Anterior cingulate cortex (tissue), 58 donors: ENCODE measurements around the gene CPZ.
"Not testable (repeated sequence)": the region's sequence is repeated elsewhere in the genome, so short reads cannot be mapped to it uniquely, and the experiment has no call there.

Source experiments
- DNase-seq, 58 donors: peaks; one replicate each; lab custom pipeline; 2025; lab: John Stamatoyannopoulos, UW

CPZ gene

GRCh38 chr4:8607603-8608481 is 15.3 kb downstream of the CPZ start:
- peak in 11 of 58 donors; percentile 6 to 36 (median 17) for DNase-seq

GRCh38 chr4:8608714-8609391 is 16.3 kb downstream of the CPZ start:
- no peak for DNase-seq

- no peak for DNase-seq
Measured at GRCh38 chr4:8609406-8609805, 16.8 kb downstream of the CPZ start.

- no peak for DNase-seq
Measured at GRCh38 chr4:8609824-8610350, 17.3 kb downstream of the CPZ start.

DNA sequence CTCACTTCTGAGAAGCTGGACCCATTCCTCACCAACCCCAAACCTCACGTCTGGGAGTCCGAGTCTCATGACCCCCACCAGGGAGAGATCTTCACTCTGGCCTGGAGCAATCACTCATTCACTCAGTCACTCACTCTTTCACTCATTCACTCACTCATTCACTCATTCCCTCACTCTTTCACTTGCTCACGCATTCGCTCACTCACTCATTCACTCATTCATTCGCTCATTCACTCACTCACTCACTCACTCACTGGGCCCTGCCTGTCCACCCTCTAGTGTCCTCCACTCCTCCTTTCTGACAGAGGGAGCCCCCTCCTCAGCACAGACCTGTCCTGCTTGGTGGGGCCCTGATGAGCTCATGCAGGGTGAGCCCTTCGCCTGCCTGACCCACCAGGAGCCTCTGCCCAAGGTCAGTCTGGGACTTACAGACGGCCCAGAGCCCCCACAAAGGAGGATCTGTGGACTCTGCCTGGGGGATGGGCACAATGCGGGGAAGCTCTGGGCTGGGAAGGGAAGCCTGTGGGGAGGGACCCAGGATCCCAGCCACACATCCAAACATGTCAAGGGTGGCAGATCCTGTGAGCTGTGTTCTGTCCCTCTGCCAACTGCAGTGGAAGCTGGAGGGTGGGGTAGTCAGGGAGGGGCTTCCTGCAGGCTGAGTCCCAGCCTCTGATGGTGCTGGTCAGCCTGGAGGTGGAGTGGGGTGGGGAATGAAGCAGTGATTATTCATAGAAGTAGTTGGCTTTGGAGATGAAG is 18.5 kb downstream of the CPZ start:
- no peak for DNase-seq

DNA sequence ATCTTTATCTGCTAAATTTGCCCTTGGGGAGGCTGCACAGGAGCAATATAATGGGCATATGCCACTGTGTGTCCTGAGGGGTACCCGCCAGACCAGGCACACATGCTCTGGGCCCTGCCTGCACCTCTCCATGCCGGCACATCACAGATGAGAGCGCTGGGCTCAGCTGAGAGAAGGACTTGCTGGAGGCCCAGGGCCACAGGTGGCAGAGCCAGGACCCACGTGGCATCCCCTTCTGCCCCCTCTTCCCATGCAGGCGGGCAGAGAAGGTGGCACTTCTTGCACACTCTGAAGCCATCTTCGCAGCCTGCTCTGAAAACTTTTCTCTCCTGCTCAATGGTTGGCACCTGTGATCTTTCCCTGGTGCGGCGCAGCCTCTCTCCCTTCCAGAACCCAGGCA is 20.1 kb downstream of the CPZ start:
- no peak for DNase-seq

DNA sequence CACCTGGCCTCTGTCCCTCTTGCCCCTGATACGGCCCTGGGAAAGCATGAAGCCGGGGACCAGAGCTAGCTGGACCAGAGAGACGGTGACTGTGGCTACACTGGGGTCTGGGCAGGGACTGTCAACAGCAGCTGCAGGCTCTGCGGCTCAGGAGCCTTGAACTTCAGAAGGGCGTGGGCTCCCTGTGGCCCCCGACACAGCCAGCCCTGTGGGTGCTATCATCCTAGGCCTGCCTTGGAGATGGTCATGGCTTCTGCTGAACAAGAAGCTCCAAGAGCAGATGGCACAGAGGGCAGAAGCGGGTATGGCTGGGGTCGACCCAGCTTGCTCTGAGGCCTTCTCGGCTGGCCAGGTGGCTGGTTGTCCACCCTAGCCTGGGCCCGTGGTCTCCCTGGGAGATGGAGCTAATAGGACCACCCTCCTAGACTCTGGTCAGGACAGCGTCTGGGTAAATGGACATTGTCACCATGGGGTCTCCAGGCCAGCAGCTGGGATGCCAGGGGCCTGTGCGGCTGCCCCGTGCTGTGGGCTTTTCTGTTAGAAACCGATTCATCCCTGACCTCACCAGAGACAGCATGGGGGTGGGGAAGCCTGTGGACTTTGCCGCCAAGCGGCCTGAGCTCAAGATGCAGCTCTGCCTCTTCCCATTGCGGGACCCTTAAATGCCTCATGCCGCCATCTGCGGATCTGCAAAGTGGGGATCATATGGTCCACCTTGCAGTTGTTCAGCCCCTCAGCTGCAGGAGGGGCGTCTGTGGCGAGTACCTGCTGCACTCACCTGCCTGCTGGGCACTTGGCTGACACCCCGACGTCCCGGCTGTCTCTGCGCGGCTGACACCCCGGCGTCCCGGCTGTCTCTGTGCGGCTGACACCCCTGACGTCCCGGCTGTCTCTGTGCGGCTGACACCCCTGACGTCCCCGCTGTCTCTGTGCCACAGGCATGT is 21.1 kb downstream of the CPZ start:
- no peak for DNase-seq

DNA sequence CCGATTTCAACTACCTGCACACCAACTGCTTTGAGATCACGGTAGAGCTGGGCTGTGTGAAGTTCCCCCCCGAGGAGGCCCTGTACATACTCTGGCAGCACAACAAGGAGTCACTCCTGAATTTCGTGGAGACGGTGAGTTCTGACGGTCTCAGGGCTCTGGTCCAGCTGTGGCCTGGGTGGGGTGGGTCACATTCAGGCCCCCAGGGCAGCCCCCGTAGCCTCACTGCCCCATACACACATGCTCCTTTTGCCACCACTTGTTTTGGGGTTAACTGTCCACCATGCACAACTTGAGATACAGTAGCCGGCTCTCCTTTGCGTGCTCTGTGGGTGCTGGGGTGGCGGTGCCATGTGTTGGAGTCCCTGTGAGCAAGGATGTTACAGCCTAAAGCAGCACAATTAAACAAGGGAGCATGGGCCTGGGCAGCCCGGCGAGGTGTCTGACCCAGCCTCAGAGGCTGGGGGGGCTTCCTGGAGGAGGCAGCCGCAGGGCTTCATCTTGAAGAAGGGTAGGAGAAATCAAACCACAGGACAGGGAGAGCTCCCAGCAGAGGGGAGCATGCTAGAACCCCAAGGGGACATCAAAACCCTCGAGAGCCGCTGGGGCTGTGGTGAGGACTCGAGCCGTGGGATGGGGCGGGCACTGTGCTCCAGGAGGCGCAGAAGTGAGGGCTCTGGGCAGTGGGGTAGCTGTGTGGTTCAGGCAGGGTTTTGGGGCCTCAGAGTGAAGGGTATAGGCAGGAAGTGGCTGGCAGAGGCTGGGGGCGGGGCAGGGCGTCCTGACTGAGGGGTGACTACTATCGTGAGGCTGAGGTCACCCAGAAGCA is 22.0 kb downstream of the CPZ start:
- no peak for DNase-seq

- no peak for DNase-seq
Measured at GRCh38 chr4:8615366-8615765, 22.8 kb downstream of the CPZ start.

- DNase-seq, result no peak
Measured at GRCh38 chr4:8615921-8616787, 23.6 kb downstream of the CPZ start.

DNA sequence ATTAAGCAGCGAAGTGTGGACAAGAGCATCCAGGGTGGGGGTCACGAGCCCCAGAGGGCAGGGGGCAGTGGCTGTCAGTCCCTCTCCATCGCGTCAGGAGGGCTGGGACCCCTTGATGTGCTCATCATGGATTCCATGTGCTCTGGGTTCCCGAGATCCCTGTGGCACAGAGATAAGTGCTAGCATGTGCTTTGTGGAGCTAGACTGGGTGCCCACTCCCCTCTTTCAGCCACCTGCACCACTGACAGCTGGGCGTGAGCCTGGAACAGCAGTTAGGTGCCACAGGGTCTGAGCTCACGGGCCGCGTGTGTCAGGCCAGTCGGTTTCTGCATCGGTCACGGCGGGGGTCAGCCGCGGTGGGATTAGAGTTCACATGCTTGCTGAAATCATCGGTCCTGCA is 24.3 kb downstream of the CPZ start:
- no peak for DNase-seq

GRCh38 chr4:8617486-8618040 is 25.0 kb downstream of the CPZ start:
- no peak for DNase-seq

GRCh38 chr4:8618421-8618820 is 25.9 kb downstream of the CPZ start:
- DNase-seq, result no peak

GRCh38 chr4:8618961-8619720 is 26.6 kb downstream of the CPZ start:
- no peak for DNase-seq

DNA sequence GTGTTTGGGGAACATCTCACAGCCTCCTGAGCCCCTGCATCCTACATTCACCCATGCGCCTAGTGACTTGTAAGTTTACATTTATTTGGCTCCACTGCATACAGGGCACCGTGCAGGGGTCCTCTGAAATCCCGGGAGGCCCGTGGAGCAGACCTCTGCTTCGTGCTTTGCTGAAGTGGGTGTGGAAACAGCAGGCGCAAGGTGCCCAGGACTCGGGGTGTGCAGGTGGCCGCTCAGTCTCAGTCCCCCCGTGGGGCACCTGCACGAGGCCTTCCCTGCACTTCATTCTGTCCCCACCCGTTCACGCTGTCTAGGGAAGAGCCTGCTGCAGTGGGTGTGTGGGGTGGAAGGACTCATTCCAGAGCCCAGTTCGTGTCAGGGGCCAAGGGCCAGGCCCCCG is 28.6 kb downstream of the CPZ start:
- peak in 1 of 58 donors; percentile 11 for DNase-seq

GRCh38 chr4:8624601-8625272 is 32.2 kb downstream of the CPZ start:
- not testable (repeated sequence) for DNase-seq
